Brain microvascular endothelial cell (primary cell): ENCODE measurements around the gene TMEM33.
"Not testable (repeated sequence)": the region's sequence is repeated elsewhere in the genome, so short reads cannot be mapped to it uniquely, and the experiment has no call there.

ENCODE experiments used
- DNase-seq: peaks from one replicate; pipeline ENCODE4 v3.0.0-alpha.2; 2020
- H3K27ac ChIP-seq: fragments of 250-450 bp; sonication (Bioruptor Pico); 2 replicates; pipeline ENCODE4 v1.5.1; 2020; ENCODE audit warnings: mild to moderate bottlenecking, moderate library complexity
- H3K27me3 ChIP-seq: fragments of 250-450 bp; sonication (Bioruptor Pico); replicated peaks from 2 replicates; pipeline ENCODE4 v1.5.1; 2020; ENCODE audit warnings: mild to moderate bottlenecking
- H3K36me3 ChIP-seq: fragments of 250-450 bp; sonication (Bioruptor Pico); replicated peaks from 2 replicates; pipeline ENCODE4 v1.5.1; 2020; ENCODE audit warnings: mild to moderate bottlenecking
- H3K4me3 ChIP-seq: 2 replicates; pipeline ENCODE4 v1.5.1; 2011; ENCODE audit warnings: low read depth, mild to moderate bottlenecking, control low read depth, low read length, moderate library complexity
- CTCF ChIP-seq: IDR thresholded peaks from 2 replicates; pipeline ENCODE4 v1.5.1; 2011; ENCODE audit warnings: low read depth, mild to moderate bottlenecking, moderate library complexity, low read length, control low read depth, inconsistent platforms; ENCODE audit errors: missing control alignments
- in situ Hi-C: cut with HindIII; loops from 2 replicates; pipeline ENCODE4 v1.10.0; 2017; ENCODE audit warnings: low sequenced_read_pairs, low pct_ligation_motif_present

Gene TMEM33

DNA sequence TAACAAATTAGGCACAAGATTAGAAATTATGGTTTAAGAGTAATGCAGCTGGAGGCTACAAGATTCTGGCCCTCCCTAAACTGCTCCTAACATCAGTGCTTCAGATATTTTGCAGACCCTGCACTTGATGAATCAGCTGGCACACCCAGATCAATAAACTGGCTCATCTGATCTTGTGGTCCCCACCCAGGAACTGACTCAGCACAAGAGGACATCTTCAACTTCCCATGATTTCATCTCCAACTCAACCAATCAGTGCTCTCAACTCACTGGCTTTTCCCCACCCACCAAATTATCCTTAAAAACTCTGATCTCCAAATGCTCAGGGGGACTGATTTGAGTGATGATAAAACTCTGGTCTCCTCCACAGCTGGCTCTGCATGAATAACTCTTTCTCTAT, 21.7 kb upstream of the TMEM33 start:
- no peak overlapping the region for H3K27ac ChIP-seq
- no peak overlapping the region for H3K4me3 ChIP-seq
- TF ChIP-seq CTCF = no peak
- no peaks in the 10 kb centered on the region for H3K36me3 ChIP-seq
- no peaks in the 10 kb centered on the region for H3K27me3 ChIP-seq
- in situ Hi-C loops = no loop called here
- DNase-seq = no peak

GRCh38 chr4:41918278-41918677, 17.0 kb upstream of the TMEM33 start:
- no peak for DNase-seq
- no peaks in the 10 kb centered on the region for H3K36me3 ChIP-seq
- no peaks in the 10 kb centered on the region for H3K27me3 ChIP-seq
- no peak for TF ChIP-seq CTCF
- H3K4me3 ChIP-seq = no peak overlapping the region
- no peak overlapping the region for H3K27ac ChIP-seq
- in situ Hi-C loops = no loop called here

DNA sequence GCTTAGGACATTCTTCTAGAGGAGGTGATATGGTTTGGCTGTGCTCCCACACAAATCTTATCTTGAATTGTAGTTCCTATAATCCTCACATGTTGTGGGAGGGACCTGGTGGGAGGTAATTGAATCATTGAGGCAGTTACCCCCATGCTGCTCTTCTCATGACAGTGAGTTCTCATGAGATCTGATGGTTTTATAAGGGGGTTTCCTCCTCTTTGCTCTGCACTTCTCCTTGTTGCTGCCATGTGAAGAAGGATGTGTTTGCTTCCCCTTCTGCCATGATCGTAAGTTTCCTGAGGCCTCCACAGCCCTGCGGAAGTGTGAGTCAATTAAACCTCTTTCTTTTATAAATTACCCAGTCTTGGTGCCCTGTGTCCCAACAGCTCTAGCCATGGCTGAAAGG, 14.8 kb upstream of the TMEM33 start:
- H3K36me3 ChIP-seq, H3K27me3 ChIP-seq, H3K27ac ChIP-seq, DNase-seq, in situ Hi-C loops, H3K4me3 ChIP-seq: not testable (repeated sequence)

- no peak overlapping the region for H3K4me3 ChIP-seq
- H3K36me3 ChIP-seq = no peaks in the 10 kb centered on the region
- in situ Hi-C loops = no loop called here
- DNase-seq = no peak
- no peak for TF ChIP-seq CTCF
- no peaks in the 10 kb centered on the region for H3K27me3 ChIP-seq
- H3K27ac ChIP-seq = no peak overlapping the region
Observed at GRCh38 chr4:41921476-41921875, 13.8 kb upstream of the TMEM33 start.

- Histone ChIP-seq H3K27me3 (no peaks in the 10 kb centered on the region), H3K27ac (no peak overlapping the region), H3K4me3 (no peak overlapping the region), H3K36me3 (no peaks in the 10 kb centered on the region)
- TF ChIP-seq CTCF = no peak
- DNase-seq = no peak
- in situ Hi-C loops = no loop called here
Observed at GRCh38 chr4:41927796-41928499, 7.3 kb upstream of the TMEM33 start.

- no peaks in the 10 kb centered on the region for H3K27me3 ChIP-seq
- no peak for TF ChIP-seq CTCF
Observed at GRCh38 chr4:41930139-41930831, 4.9 kb upstream of the TMEM33 start.

More at GRCh38 chr4:41930139-41930831, 4.9 kb upstream of the TMEM33 start:
- no peak for DNase-seq
- Histone ChIP-seq H3K36me3 (peaks cover 2% of the 10 kb centered on the region), H3K4me3 (no peak overlapping the region), H3K27ac (no peak overlapping the region)
- in situ Hi-C loops = no loop called here
